Naive thymus-derived CD8-positive, alpha-beta T cell (primary cell): Measurements from ENCODE around the gene FAM185A. TPM values are rescaled to one million over a fixed set of nuclear protein-coding genes. Genes with fewer than 3 reads are reported as not detected.
"Not testable (repeated sequence)": the region's sequence is repeated elsewhere in the genome, so short reads cannot be mapped to it uniquely, and the experiment has no call there.

Experiments
- ATAC-seq, 2 donors: fragments of 150-1000 bp; cut with Tn5 transposase in 1 of 2; sonication (Bioruptor Pico), chemical (Tn5 transposase) in 1 of 2; 1 replicate in 1 of 2; 2 replicates in 1 of 2; pipeline ENCODE4 v1.10.0; 2021; ENCODE audit warnings: mild to moderate bottlenecking in 2 of 2, moderate library complexity in 2 of 2
- POLR2A ChIA-PET: fragments of 350-600 bp; sonication (Branson Sonifier 250); formaldehyde crosslinking; loops from one replicate; lab custom pipeline; 2021; ENCODE audit warnings: antibody characterized with exemption; lab: Charles Lee
- DNase-seq, 10 donors: peaks; one replicate each; pipeline versions ENCODE4 v3.0.0 to v3.0.0-alpha.2; 2020 to 2022
- H3K27ac Mint-ChIP-seq, 10 donors: one replicate each; pipeline ENCODE4 v1.8.0; 2020 to 2022; ENCODE audit warnings: mild to moderate bottlenecking in 10 of 10, mixed read lengths in 10 of 10, moderate library complexity in 4 of 10, inconsistent platforms in 1 of 10
- H3K27me3 Mint-ChIP-seq, 5 donors: one replicate each; pipeline ENCODE4 v1.8.0; 2021 to 2022; ENCODE audit warnings: mixed read lengths in 5 of 5
- H3K36me3 Mint-ChIP-seq, 3 donors: one replicate each; pipeline ENCODE4 v1.8.0; 2020 to 2022; ENCODE audit warnings: mixed read lengths in 3 of 3, mild to moderate bottlenecking in 2 of 3, inconsistent platforms in 1 of 3
- H3K4me1 Mint-ChIP-seq, 4 donors: one replicate each; pipeline ENCODE4 v1.8.0; 2021 to 2022; ENCODE audit warnings: mixed read lengths in 4 of 4
- H3K4me3 Mint-ChIP-seq, 10 donors: one replicate each; pipeline ENCODE4 v1.8.0; 2020 to 2022; ENCODE audit warnings: mild to moderate bottlenecking in 10 of 10, mixed read lengths in 10 of 10, moderate library complexity in 6 of 10, inconsistent platforms in 1 of 10
- H3K9me3 Mint-ChIP-seq, 9 donors: one replicate each; pipeline ENCODE4 v1.8.0; 2020 to 2022; ENCODE audit warnings: mixed read lengths in 9 of 9, mild to moderate bottlenecking in 3 of 9, inconsistent platforms in 1 of 9, moderate library complexity in 1 of 9
- polyA plus RNA-seq, 3 donors: library from polyadenylated mRNA; unstranded; fragments of 300-500 nt; fragmentation: Illumina TruSeq; gene quantifications; one replicate each; pipeline ENCODE4 v1.2.3, GENCODE V29; 2021
- total RNA-seq, 8 experiments: library from RNA in 2 of 8; stranded (reverse) in 2 of 8; gene quantifications; one replicate each; pipeline ENCODE4 v1.2.3 and lab custom pipeline; 2021 to 2026

The FAM185A gene
- total and polyA plus RNA-seq, 5 experiments from 2014 or later, result 6.2 to 11.6 (median 7.1) TPM

- DNase-seq, result peak in 2 of 10 donors; percentile 1 to 7
- H3K4me3 Mint-ChIP-seq, H3K27ac Mint-ChIP-seq, POLR2A ChIA-PET, ATAC-seq, H3K27me3 Mint-ChIP-seq, H3K9me3 Mint-ChIP-seq, H3K36me3 Mint-ChIP-seq: not testable (repeated sequence)
- peaks cover 2 to 16% (median 12%) of the 10 kb centered on the region in 4 donors for H3K4me1 Mint-ChIP-seq
Measured at GRCh38 chr7:102745494-102746288, 3.1 kb upstream of the FAM185A start.

GRCh38 chr7:102749445-102749786 lies 617 bp downstream of the FAM185A start:
- H3K9me3 Mint-ChIP-seq, H3K36me3 Mint-ChIP-seq, DNase-seq, H3K27me3 Mint-ChIP-seq, ATAC-seq, POLR2A ChIA-PET: not testable (repeated sequence)
- Mint-ChIP-seq H3K4me1 (peaks cover 4 to 21% (median 15%) of the 10 kb centered on the region in 4 donors), H3K4me3 (peak overlapping the region; percentile 67 to 91 (median 78)), H3K27ac (peak overlapping the region in 3 of 10 donors; percentile 18 to 69 (median 52))

- H3K9me3 Mint-ChIP-seq, H3K36me3 Mint-ChIP-seq, H3K27ac Mint-ChIP-seq, H3K4me3 Mint-ChIP-seq, ATAC-seq, POLR2A ChIA-PET, H3K27me3 Mint-ChIP-seq, H3K4me1 Mint-ChIP-seq: not testable (repeated sequence)
- peak in 2 of 10 donors; percentile 12 to 24 for DNase-seq
Measured at GRCh38 chr7:102758227-102758626, 9.4 kb downstream of the FAM185A start.

DNA sequence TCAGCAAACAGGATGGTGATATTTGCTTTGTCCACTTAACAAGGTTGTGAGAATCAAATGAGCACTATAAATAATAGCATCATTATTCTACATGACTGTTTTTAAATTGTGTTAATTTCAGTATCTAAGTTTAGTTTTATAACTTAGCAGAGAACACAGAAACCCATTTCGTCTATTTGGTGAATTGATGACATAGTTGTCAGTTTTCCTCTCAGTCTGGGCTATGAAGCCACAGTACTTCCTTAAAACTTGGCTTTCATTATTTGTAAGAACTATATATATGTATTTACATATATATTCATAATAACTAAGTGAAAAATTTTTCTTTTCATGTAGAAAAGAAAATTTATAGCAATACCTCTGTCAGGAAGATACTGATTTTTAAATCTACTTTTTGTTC lies 11.1 kb downstream of the FAM185A start:
- H3K4me3 Mint-ChIP-seq, H3K36me3 Mint-ChIP-seq, ATAC-seq, POLR2A ChIA-PET, DNase-seq, H3K4me1 Mint-ChIP-seq, H3K9me3 Mint-ChIP-seq, H3K27me3 Mint-ChIP-seq, H3K27ac Mint-ChIP-seq: not testable (repeated sequence)

- DNase-seq, H3K4me1 Mint-ChIP-seq, H3K9me3 Mint-ChIP-seq, POLR2A ChIA-PET, H3K4me3 Mint-ChIP-seq, H3K27me3 Mint-ChIP-seq, H3K36me3 Mint-ChIP-seq, ATAC-seq, H3K27ac Mint-ChIP-seq: not testable (repeated sequence)
Measured at GRCh38 chr7:102761234-102761633, 12.4 kb downstream of the FAM185A start.

GRCh38 chr7:102763295-102763905 lies 14.6 kb downstream of the FAM185A start:
- DNase-seq, ATAC-seq, H3K9me3 Mint-ChIP-seq, H3K4me1 Mint-ChIP-seq, POLR2A ChIA-PET, H3K27ac Mint-ChIP-seq, H3K27me3 Mint-ChIP-seq, H3K4me3 Mint-ChIP-seq: not testable (repeated sequence)
- peaks cover 0 to 16% (median 0%) of the 10 kb centered on the region in 3 donors for H3K36me3 Mint-ChIP-seq

- H3K27me3 Mint-ChIP-seq, ATAC-seq, H3K9me3 Mint-ChIP-seq, H3K4me1 Mint-ChIP-seq, H3K27ac Mint-ChIP-seq, H3K4me3 Mint-ChIP-seq, DNase-seq, POLR2A ChIA-PET, H3K36me3 Mint-ChIP-seq: not testable (repeated sequence)
Measured at GRCh38 chr7:102769657-102770192, 20.9 kb downstream of the FAM185A start.

- H3K27me3 Mint-ChIP-seq, H3K27ac Mint-ChIP-seq, POLR2A ChIA-PET, H3K4me3 Mint-ChIP-seq, H3K4me1 Mint-ChIP-seq, ATAC-seq, DNase-seq, H3K36me3 Mint-ChIP-seq, H3K9me3 Mint-ChIP-seq: not testable (repeated sequence)
Measured at GRCh38 chr7:102770467-102770866, 21.7 kb downstream of the FAM185A start.

DNA sequence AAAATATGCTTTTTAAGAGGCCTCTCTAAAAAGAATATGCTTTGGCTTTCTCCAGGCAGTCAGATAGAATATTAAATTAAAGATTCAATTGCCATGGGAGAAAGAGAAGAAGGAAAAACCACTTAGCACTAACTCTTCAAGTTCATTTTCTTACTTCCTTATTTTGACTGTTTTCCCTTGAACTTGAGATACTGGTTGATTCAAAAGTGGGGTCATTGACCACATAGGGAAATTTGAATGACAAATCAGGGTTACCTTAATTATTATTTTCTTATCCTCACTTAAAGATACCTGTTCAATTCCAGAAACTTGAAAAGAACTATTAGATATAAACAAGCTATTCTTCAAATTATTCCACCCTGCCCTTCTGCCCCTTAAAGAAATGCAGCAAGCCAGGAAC lies 27.4 kb downstream of the FAM185A start:
- DNase-seq, ATAC-seq, H3K27me3 Mint-ChIP-seq, H3K4me1 Mint-ChIP-seq, H3K27ac Mint-ChIP-seq, POLR2A ChIA-PET, H3K4me3 Mint-ChIP-seq, H3K9me3 Mint-ChIP-seq: not testable (repeated sequence)
- peaks cover 0 to 24% (median 18%) of the 10 kb centered on the region in 3 donors for H3K36me3 Mint-ChIP-seq

GRCh38 chr7:102778663-102779062 lies 29.9 kb downstream of the FAM185A start:
- H3K4me3 Mint-ChIP-seq, H3K4me1 Mint-ChIP-seq, H3K9me3 Mint-ChIP-seq, H3K27me3 Mint-ChIP-seq, DNase-seq, H3K27ac Mint-ChIP-seq, ATAC-seq, POLR2A ChIA-PET: not testable (repeated sequence)
- H3K36me3 Mint-ChIP-seq, result peaks cover 0 to 24% (median 18%) of the 10 kb centered on the region in 3 donors

DNA sequence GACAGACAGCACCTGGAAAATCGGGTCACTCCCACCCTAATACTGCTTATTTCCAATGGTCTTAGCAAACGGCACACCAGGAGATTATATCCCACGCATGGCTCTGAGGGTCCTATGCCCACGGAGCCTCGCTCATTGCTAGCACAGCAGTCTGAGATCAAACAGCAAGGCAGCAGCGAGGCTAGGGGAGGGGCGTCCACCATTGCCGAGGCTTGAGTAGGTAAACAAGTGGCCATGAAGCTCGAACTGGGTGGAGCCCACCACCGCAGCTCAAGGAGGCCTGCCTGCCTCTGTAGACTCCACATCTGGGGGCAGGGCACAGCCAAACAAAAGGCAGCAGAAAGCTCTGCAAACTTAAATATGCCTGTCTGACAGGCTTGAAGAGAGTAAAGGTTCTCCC lies 32.1 kb downstream of the FAM185A start:
- H3K36me3 Mint-ChIP-seq, result peaks cover 0 to 24% (median 16%) of the 10 kb centered on the region in 3 donors
- H3K27ac Mint-ChIP-seq, DNase-seq, POLR2A ChIA-PET, H3K4me1 Mint-ChIP-seq, H3K4me3 Mint-ChIP-seq, H3K27me3 Mint-ChIP-seq, H3K9me3 Mint-ChIP-seq, ATAC-seq: not testable (repeated sequence)

- H3K4me3 Mint-ChIP-seq, H3K27me3 Mint-ChIP-seq, POLR2A ChIA-PET, H3K27ac Mint-ChIP-seq, H3K9me3 Mint-ChIP-seq, ATAC-seq, H3K4me1 Mint-ChIP-seq, DNase-seq: not testable (repeated sequence)
- H3K36me3 Mint-ChIP-seq, result peaks cover 5 to 31% (median 11%) of the 10 kb centered on the region in 3 donors
Measured at GRCh38 chr7:102788770-102789169, 40.0 kb downstream of the FAM185A start.

DNA sequence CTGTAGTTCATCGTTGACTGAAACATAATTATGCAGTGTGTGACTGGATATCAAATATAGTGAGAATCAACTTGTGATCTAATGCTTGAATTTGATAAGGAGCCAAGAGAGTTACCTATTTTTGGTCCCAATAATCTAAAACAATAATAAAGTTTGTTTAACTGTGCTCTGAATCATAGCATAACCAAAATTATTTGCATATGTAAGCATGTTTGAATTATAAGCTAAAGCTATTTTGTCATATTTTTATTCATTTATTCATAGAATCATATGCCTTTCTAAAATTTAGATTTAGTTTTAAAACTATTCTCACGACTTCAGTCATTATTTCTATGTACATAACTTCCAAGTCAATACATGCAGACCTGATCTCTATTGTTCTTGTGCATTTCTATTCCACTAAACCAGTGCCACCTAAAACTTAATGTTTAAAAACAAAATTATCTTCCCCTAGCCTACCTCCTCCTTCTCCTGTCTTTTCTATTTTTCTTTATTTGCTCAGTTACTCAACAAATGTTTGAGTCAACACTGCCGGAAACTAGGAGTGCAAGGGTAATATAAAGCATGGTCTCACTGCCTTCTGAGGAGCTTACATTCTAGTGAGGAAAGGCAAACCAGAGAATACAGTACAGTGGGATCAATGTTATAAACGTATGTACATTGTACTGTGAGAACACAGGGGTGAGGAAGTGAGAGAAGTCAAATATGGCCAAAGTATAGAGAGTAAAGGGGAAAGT lies 41.7 kb downstream of the FAM185A start:
- H3K36me3 Mint-ChIP-seq, result peaks cover 5 to 35% (median 18%) of the 10 kb centered on the region in 3 donors
- ATAC-seq, H3K4me3 Mint-ChIP-seq, DNase-seq, H3K27me3 Mint-ChIP-seq, H3K27ac Mint-ChIP-seq, H3K9me3 Mint-ChIP-seq, H3K4me1 Mint-ChIP-seq, POLR2A ChIA-PET: not testable (repeated sequence)
